Aorta (tissue), 5 donors: ENCODE measurements around the gene SLC38A5. TPM values are rescaled to one million over a fixed set of nuclear protein-coding genes. Genes with fewer than 3 reads are reported as not detected.
A peak's percentile ranks its signal among the peaks of the same experiment; 100 is the strongest.

ENCODE experiments used
- ATAC-seq: fragments of 200-7000 bp; cut with Tn5 transposase; one replicate; pipeline ENCODE4 v1.9.1; 2022; ENCODE audit warnings: moderate library complexity; ENCODE audit not compliant: low FRiP score
- DNase-seq, 2 donors: peaks; one replicate each; pipeline ENCODE4 v3.0.0-alpha.2; 2020
- H3K27ac ChIP-seq, 2 donors: one replicate each; pipeline ENCODE4 v1.5.1; 2013; ENCODE audit warnings: low read length in 2 of 2, mild to moderate bottlenecking in 2 of 2, moderate library complexity in 2 of 2, control low read depth in 1 of 2, inconsistent platforms in 1 of 2, low read depth in 1 of 2
- H3K27me3 ChIP-seq, 2 donors: one replicate each; pipeline ENCODE4 v1.6.1; 2013; ENCODE audit warnings: control low read depth in 1 of 2, low read length in 1 of 2, mild to moderate bottlenecking in 1 of 2, moderate library complexity in 1 of 2; ENCODE audit not compliant: insufficient read depth in 2 of 2, control insufficient read depth in 1 of 2
- H3K36me3 ChIP-seq, 2 donors: one replicate each; pipeline ENCODE4 v1.6.1; 2013; ENCODE audit warnings: control low read depth in 1 of 2, low read length in 1 of 2, mild to moderate bottlenecking in 1 of 2; ENCODE audit not compliant: insufficient read depth in 2 of 2, control insufficient read depth in 1 of 2
- H3K4me1 ChIP-seq, 2 donors: one replicate each; pipeline ENCODE4 v1.6.1; 2013; ENCODE audit warnings: low read length in 2 of 2, control low read depth in 1 of 2, mild to moderate bottlenecking in 1 of 2, moderate library complexity in 1 of 2; ENCODE audit not compliant: insufficient read depth in 2 of 2, control insufficient read depth in 1 of 2
- H3K4me3 ChIP-seq, 2 donors: one replicate each; pipeline ENCODE4 v1.5.1; 2013; ENCODE audit warnings: low read length in 2 of 2, control low read depth in 1 of 2, mild to moderate bottlenecking in 1 of 2
- H3K9me3 ChIP-seq: one replicate; pipeline ENCODE4 v1.6.1; 2013; ENCODE audit warnings: mild to moderate bottlenecking, low read length; ENCODE audit not compliant: control insufficient read depth
- WGBS, 2 donors: extraction: QIAGEN DNeasy Blood & Tissue Kit; methylation state at CpG; one replicate each; pipeline ENCODE4 v1.1.7; 2013; 5-methylcytosine and 5-hydroxymethylcytosine counted together
- intact Hi-C, 2 donors: fragments of 100-400 bp; cut with DNase I; formaldehyde crosslinking; loops; one replicate each; pipeline versions ENCODE4 v1.14.2 to v1.15.0; 2022
- polyA plus RNA-seq, 2 donors: library from polyadenylated mRNA; stranded (reverse); fragments of 200-250 nt; gene quantifications; one replicate each; pipeline ENCODE4 v1.2.3, GENCODE V29; 2013
- total RNA-seq, 2 donors: library from RNA; stranded (reverse); fragmentation: NEBNext Ultra II Directional; extraction: Animal tissue kit (Norgen Biotek cat#: 25700); gene quantifications; one replicate each; pipeline ENCODE4 v1.2.1, GENCODE V29; 2021
- donor health status: healthy with polysubstance abuse.
- donor health status: Bipolar disorder and iron deficiency.
- donor health status: DM: no; HTN: no; CAD: no.
- donor health status: DM: no; HTN: no; CAD: no.
- donor health status: DM: yes; HTN: yes; CAD: no.

The SLC38A5 gene
- total and polyA plus RNA-seq, 4 donors: 6.0 to 13.2 (median 10.2) TPM

GRCh38 chrX:48475296-48475695 is 5.2 kb upstream of the SLC38A5 start:
- Histone ChIP-seq H3K4me3 (peak overlapping the region; percentile 53 to 79), H3K9me3 (no peaks in the 10 kb centered on the region), H3K27ac (no peak overlapping the region), H3K4me1 (no peaks in the 10 kb centered on the region), H3K36me3 (no peaks in the 10 kb centered on the region), H3K27me3 (no peaks in the 10 kb centered on the region)
- ATAC-seq (no peak), DNase-seq (no peak)
- intact Hi-C loops: no loop called here
- WGBS, 2 donors: 2 to 26% methylated on average over 5 of the region's 5 CpGs

GRCh38 chrX:48474581-48474980 is 4.5 kb upstream of the SLC38A5 start:
- 78 to 79% methylated on average over 6 of the region's 6 CpGs for WGBS, 2 donors
- no peaks in the 10 kb centered on the region for H3K27me3 ChIP-seq
- no peak overlapping the region for H3K4me3 ChIP-seq
- DNase-seq (no peak), ATAC-seq (no peak)
- no peaks in the 10 kb centered on the region for H3K36me3 ChIP-seq
- no peaks in the 10 kb centered on the region for H3K4me1 ChIP-seq
- intact Hi-C loops: no loop called here
- H3K9me3 ChIP-seq: no peaks in the 10 kb centered on the region
- H3K27ac ChIP-seq: no peak overlapping the region

- H3K4me1 ChIP-seq: no peaks in the 10 kb centered on the region
- no peaks in the 10 kb centered on the region for H3K9me3 ChIP-seq
- 57 to 62% methylated on average over 10 of the region's 10 CpGs for whole genome bisulfite sequencing, 2 donors
- ATAC-seq: no peak
- H3K27ac ChIP-seq: no peak overlapping the region
- H3K4me3 ChIP-seq: no peak overlapping the region
- intact Hi-C loops: no loop called here
- no peak for DNase-seq
- H3K36me3 ChIP-seq: no peaks in the 10 kb centered on the region
- H3K27me3 ChIP-seq: no peaks in the 10 kb centered on the region
These were observed 4.1 kb upstream of the SLC38A5 start for GRCh38 chrX:48474127-48474526.

- intact Hi-C loops: no loop called here
- WGBS, 2 donors: 60 to 62% methylated on average over 9 of the region's 9 CpGs
- DNase-seq: no peak
- no peak for ATAC-seq
- H3K9me3 ChIP-seq: no peaks in the 10 kb centered on the region
- no peaks in the 10 kb centered on the region for H3K36me3 ChIP-seq
- no peaks in the 10 kb centered on the region for H3K4me1 ChIP-seq
- H3K27ac ChIP-seq: no peak overlapping the region
- H3K27me3 ChIP-seq: no peaks in the 10 kb centered on the region
- H3K4me3 ChIP-seq: no peak overlapping the region
These were observed 3.6 kb upstream of the SLC38A5 start for GRCh38 chrX:48473704-48473990.

GRCh38 chrX:48472851-48473703 is 3.0 kb upstream of the SLC38A5 start:
- Histone ChIP-seq H3K4me3 (no peak overlapping the region), H3K27ac (no peak overlapping the region), H3K4me1 (no peaks in the 10 kb centered on the region), H3K27me3 (no peaks in the 10 kb centered on the region), H3K9me3 (no peaks in the 10 kb centered on the region), H3K36me3 (no peaks in the 10 kb centered on the region)
- 65 to 66% methylated on average over 12 of the region's 12 CpGs for WGBS, 2 donors
- intact Hi-C loops: no loop called here
- ATAC-seq (no peak), DNase-seq (no peak)

DNA sequence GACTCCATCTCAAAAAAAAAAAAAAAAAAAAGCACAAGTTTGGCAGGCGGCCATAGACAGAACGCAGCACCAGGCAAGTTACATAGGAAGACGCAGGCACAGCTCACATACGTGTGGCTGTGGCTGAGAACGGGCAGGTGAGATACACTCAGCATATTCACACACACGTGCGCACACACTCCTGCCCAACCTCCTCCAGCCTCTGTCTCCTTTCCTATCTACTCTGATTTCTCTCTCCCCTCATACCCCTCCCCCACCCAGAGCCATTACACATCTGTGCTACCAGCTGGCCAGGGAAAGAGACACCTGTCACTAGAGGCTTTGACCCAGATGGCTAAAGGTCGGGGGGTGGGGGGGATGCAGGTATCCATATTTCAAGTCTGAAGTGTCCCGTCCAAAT is 2.2 kb upstream of the SLC38A5 start:
- Histone ChIP-seq H3K27me3 (no peaks in the 10 kb centered on the region), H3K27ac (no peak overlapping the region), H3K4me1 (no peaks in the 10 kb centered on the region), H3K4me3 (no peak overlapping the region), H3K9me3 (no peaks in the 10 kb centered on the region), H3K36me3 (no peaks in the 10 kb centered on the region)
- 69 to 80% methylated on average over 9 of the region's 9 CpGs for WGBS, 2 donors
- DNase-seq: no peak
- intact Hi-C loops: no loop called here
- no peak for ATAC-seq

GRCh38 chrX:48471504-48471903 is 1.4 kb upstream of the SLC38A5 start:
- no peaks in the 10 kb centered on the region for H3K9me3 ChIP-seq
- no peaks in the 10 kb centered on the region for H3K36me3 ChIP-seq
- 84 to 87% methylated on average over 8 of the region's 8 CpGs for WGBS, 2 donors
- no peak for ATAC-seq
- intact Hi-C loops: no loop called here
- H3K27ac ChIP-seq: no peak overlapping the region
- no peak overlapping the region for H3K4me3 ChIP-seq
- DNase-seq: no peak
- H3K27me3 ChIP-seq: no peaks in the 10 kb centered on the region
- no peaks in the 10 kb centered on the region for H3K4me1 ChIP-seq

DNA sequence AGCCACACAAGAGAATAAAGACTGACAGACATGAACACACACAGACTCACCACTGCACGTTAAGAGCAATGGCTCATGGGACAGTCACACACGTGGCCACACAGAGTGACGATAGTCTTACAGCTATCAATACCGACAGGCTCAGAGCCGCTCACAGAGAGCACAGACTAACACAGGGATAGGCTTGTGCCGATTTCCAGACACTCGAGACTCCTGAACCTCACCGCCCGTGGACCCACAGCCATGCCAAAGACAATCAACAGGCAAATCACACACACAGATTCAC is 716 bp upstream of the SLC38A5 start:
- no peak for ATAC-seq
- H3K27me3 ChIP-seq: no peaks in the 10 kb centered on the region
- 70 to 78% methylated on average over 9 of the region's 9 CpGs for WGBS, 2 donors
- no peaks in the 10 kb centered on the region for H3K4me1 ChIP-seq
- H3K4me3 ChIP-seq: no peak overlapping the region
- H3K27ac ChIP-seq: no peak overlapping the region
- intact Hi-C loops: no loop called here
- H3K36me3 ChIP-seq: no peaks in the 10 kb centered on the region
- DNase-seq: no peak
- H3K9me3 ChIP-seq: no peaks in the 10 kb centered on the region

DNA sequence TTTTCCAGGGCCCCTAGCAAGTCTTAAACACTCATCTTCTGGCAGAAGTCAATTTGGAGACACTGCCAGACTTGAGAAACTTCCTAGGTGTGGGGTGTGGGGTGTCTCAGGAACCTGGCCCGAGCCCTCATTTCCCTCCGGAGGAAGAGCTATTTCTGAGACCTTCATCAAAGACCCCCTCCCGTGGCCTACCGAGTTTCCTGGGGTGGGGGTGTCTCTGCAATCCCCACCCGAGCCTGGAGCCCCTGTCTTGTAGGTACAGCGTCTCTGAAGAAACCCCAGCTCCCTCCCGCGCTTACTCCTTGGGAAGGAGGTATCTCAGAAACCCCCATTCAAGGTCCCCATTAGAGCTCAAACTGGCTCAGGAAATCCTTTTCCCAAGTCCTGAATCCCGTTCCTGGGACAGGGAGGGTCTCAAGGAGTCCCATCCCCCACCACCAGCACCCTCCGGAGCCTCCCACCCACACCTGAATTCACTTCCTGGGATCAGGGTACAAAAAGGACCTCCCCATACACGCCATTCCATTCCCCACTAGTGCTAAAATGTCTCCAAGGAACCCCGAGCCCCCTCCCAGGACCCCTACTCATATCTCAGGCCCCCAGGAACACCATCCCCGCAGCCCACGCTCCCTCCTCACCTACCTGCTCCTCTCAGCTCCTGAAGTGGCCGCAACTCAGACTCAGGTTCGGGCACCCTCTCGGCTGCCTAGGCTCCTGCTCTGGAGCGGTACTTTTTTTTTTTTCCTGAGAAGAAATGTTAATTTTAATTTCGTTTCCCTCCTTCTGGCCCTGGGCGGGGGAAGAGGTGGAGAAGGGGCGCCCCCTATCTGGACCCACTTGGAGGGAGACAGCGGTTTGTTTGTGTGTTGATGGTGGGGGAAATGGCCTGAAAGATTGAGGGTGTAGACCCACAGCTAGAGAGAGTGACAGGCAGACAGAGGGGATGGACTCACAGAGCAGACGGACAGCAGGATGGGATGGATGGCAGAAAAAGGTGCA is 1.1 kb downstream of the SLC38A5 start:
- Histone ChIP-seq H3K4me3 (no peak overlapping the region), H3K4me1 (no peaks in the 10 kb centered on the region), H3K36me3 (no peaks in the 10 kb centered on the region), H3K9me3 (no peaks in the 10 kb centered on the region), H3K27ac (no peak overlapping the region), H3K27me3 (no peaks in the 10 kb centered on the region)
- intact Hi-C loops: no loop called here
- DNase-seq (no peak), ATAC-seq (no peak)
- WGBS, 2 donors: 9 to 39% methylated on average over 23 of the region's 23 CpGs
